C4-2B (cell line): ENCODE measurements around the gene ALAS1.

Experiments used
- H3K27ac ChIP-seq: fragments of 450-650 bp; 2 replicates; pipeline ENCODE4 v1.5.1; 2017
- ZFX ChIP-seq: fragments of 450-650 bp; IDR thresholded peaks from 2 replicates; pipeline ENCODE4 v1.6.1; 2017
- TF ChIP-seq, protein P1 (sequence below): fragments of 450-650 bp; conservative IDR thresholded peaks from 2 replicates; pipeline ENCODE4 v1.5.1; 2017; ENCODE audit warnings: mild to moderate bottlenecking

Gene ALAS1

DNA sequence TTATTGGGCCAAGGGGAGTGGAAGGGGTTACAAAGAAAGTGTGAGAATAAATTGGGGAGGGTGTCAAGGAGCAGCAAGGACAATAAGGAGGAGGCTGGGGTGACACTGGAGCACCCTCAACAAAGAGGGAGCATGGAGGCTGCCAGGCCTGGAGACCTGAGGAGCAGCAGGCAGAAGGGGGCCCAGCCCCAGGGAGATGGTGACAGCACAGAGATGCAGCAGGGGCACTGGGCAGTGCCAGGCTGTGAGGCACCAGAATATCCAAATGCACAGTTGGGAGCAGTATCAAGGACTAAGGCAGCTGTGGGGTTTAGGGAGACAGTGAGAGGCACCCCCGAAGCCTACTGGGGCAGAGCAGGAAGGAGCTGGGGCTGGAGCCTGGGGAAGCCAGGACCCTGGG is 19.4 kb upstream of the ALAS1 start:
- H3K27ac ChIP-seq = no peak overlapping the region
- TF ChIP-seq, protein P1, sequence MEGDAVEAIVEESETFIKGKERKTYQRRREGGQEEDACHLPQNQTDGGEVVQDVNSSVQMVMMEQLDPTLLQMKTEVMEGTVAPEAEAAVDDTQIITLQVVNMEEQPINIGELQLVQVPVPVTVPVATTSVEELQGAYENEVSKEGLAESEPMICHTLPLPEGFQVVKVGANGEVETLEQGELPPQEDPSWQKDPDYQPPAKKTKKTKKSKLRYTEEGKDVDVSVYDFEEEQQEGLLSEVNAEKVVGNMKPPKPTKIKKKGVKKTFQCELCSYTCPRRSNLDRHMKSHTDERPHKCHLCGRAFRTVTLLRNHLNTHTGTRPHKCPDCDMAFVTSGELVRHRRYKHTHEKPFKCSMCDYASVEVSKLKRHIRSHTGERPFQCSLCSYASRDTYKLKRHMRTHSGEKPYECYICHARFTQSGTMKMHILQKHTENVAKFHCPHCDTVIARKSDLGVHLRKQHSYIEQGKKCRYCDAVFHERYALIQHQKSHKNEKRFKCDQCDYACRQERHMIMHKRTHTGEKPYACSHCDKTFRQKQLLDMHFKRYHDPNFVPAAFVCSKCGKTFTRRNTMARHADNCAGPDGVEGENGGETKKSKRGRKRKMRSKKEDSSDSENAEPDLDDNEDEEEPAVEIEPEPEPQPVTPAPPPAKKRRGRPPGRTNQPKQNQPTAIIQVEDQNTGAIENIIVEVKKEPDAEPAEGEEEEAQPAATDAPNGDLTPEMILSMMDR = no peak
- no peak for TF ChIP-seq ZFX

DNA sequence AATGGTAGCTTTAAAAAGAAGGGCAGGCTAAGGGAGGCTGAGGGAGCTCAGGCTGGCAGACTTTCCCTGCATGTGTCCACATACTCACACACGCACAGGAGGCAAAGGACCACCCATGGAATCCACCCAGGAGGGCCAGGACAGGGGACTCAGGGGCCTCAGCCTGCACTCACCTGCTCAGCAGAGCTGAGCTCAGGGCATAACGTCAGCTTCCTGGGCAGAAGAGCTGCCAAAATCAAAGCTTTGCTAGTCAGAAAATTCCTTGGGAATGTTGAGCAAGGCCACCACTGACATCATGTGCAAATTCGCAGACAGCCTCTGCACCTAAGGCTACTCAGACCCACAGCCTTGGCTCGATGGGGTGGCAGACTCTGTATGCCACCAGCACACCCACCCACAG is 16.4 kb upstream of the ALAS1 start:
- H3K27ac ChIP-seq = no peak overlapping the region
- no peak for TF ChIP-seq ZFX
- TF ChIP-seq, protein P1 = no peak

DNA sequence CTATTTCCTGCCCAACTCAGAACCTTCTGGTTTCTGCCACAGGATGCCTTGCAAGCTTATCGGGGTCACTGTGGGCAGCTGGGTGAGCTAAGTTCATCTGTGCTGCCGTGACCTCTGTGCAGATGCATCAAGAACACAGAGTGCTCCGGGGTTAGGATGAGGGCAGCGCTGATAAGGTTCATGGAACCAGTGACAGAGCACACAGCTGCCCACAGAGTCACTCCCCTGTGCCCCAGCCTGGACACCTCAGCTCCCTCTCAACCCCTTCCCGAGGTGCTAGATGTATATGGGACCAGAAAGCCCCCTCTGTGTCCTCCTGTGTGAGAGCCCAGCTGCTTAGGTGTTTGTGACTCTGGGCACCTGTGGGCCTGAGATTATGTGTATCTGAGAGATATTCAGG is 15.8 kb upstream of the ALAS1 start:
- TF ChIP-seq, protein P1 = no peak
- TF ChIP-seq ZFX = no peak
- H3K27ac ChIP-seq = no peak overlapping the region

DNA sequence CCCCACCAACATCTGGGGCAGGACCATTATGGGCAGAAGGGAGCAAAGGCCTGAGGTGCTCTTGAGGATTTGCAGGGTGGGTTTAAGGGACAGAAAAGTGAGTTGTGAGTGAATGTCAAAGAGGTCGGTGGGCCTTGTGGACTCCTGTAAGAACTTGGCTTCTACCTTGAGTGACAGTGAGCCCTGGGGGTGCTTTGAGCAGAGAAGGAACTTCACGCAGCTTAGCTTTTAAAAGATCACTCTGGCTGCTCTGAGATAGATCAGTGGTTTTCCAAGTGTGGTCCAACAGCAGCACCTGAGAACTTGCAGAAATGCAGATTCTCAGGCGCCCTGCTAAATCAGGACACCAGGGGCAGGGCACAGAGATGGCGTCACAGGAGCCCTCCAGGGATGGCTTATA is 15.3 kb upstream of the ALAS1 start:
- no peak overlapping the region for H3K27ac ChIP-seq
- no peak for TF ChIP-seq ZFX
- TF ChIP-seq, protein P1 = no peak

DNA sequence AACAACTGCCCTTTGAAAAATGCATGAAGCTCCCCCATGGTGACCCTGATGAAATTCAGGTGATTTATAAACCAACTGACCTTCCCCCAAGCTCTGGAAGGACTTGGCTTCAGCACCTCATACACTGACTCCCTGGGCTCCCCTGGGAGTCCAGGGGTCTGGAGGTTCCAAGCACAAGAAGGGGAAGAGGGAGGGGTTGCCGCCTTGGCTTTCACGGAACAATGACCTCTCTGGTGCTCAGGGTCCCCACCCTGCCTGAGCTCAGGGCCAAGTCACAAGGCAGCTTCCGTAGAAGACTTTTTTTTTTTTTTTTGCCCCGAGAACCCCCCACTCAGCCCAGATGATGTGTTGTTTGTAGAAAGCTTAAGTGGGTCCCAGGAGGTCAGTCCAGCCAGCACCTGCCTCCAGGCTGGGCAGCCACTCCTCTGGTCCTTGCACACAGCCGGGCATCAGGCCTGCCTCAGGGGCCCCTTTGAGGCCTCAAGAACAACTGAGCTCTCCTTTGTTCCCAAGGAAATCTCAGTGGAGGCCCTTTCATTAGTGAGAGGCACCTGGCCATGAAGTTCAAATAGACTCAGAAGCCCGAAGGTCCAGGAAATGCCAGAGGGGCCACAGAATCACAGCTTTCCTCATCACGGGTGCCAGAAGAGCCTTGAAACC is 14.0 kb upstream of the ALAS1 start:
- no peak overlapping the region for H3K27ac ChIP-seq
- TF ChIP-seq, protein P1 = no peak
- no peak for TF ChIP-seq ZFX

DNA sequence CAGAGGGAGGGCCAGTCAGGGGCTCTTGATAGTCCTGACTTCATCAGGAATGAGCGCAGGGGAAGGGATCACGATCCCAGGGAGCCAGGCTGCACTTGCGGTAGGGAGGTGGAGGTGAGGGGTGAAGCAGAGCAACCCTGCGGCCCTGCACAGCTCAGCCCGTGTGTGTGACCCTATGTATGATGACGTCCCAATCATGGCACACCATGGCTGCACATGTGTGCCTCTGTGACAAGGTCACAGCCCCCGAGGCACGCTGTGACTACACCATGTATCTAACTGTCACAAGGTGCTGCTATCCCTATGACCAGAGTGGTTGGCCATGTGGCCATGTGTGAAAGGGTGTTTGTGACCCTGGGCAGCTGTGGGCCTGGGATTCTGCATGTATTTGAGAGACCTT is 13.3 kb upstream of the ALAS1 start:
- TF ChIP-seq ZFX = no peak
- TF ChIP-seq, protein P1 = no peak
- H3K27ac ChIP-seq = no peak overlapping the region

DNA sequence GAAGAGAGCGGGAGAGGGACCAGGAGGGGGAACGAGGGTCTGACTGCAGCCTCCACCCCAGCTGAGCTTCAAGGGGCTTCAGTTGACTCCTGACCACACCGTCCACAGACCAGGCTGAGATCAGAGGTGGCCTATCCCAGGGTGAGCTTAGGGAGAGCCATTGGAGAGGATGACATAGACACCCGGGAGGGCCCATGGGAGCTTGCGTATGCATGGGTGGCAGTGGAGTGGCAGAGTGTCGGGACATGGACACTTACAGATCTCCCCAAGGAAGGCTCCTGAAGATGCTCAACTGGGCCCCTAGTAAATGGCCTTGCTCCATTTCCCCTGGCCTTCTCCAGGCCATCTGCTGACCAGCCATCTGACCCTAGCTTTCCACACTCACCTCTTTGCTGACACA is 12.6 kb upstream of the ALAS1 start:
- no peak overlapping the region for H3K27ac ChIP-seq
- TF ChIP-seq, protein P1 = no peak
